K562 (cell line): Measurements from ENCODE around the gene MITF.

Source experiments
- HDAC2 ChIP-seq: fragments of 450-650 bp; IDR thresholded peaks from 2 replicates; pipeline ENCODE4 v1.6.1; 2016; ENCODE audit warnings: mild to moderate bottlenecking
- LARP7 ChIP-seq: fragments of 450-650 bp; IDR thresholded peaks from 2 replicates; pipeline ENCODE4 v1.6.1; 2016
- MAFF ChIP-seq: IDR thresholded peaks from 2 replicates; pipeline ENCODE4 v1.6.1; 2012; ENCODE audit warnings: low read length, improper control_type of control experiment
- POLR2A ChIP-seq: fragments of 450-650 bp; conservative IDR thresholded peaks from 2 replicates; pipeline ENCODE4 v1.6.1; 2016
- SRSF3 ChIP-seq: fragments of 200-400 bp; formaldehyde crosslinking; IDR thresholded peaks from 2 replicates; pipeline ENCODE4 v1.6.1; 2016; ENCODE audit warnings: mild to moderate bottlenecking, low read length, moderate library complexity; ENCODE audit not compliant: insufficient read depth
- TAF1 ChIP-seq: IDR thresholded peaks from 2 replicates; pipeline ENCODE4 v1.6.1; 2011; ENCODE audit warnings: mild to moderate bottlenecking, low read length, moderate library complexity; ENCODE audit not compliant: insufficient read depth, control insufficient read depth, severe bottlenecking; ENCODE audit errors: extremely low read depth
- ZNF561 ChIP-seq: fragments of 450-650 bp; formaldehyde crosslinking; conservative IDR thresholded peaks from 2 replicates; pipeline ENCODE4 v1.4.0; 2020; ENCODE audit warnings: mild to moderate bottlenecking, moderate library complexity
- TF ChIP-seq, protein P1 (sequence below): fragments of 250-450 bp; sonication (Bioruptor Pico); IDR thresholded peaks from 2 replicates; pipeline ENCODE4 v1.8.0; 2021; ENCODE audit warnings: borderline replicate concordance, mild to moderate bottlenecking, moderate library complexity; ENCODE audit not compliant: poor library complexity, severe bottlenecking
- TF ChIP-seq, protein P2 (sequence below), 3 experiments: IDR thresholded peaks in 2 of 3; conservative IDR thresholded peaks in 1 of 3; 2 replicates each; pipeline ENCODE4 v1.5.1; 2011 to 2012; ENCODE audit warnings: low read length in 3 of 3, mild to moderate bottlenecking in 3 of 3, control low read depth in 2 of 3, improper control_type of control experiment in 1 of 3, inconsistent platforms in 1 of 3, low read depth in 1 of 3, mixed read lengths in 1 of 3, moderate library complexity in 1 of 3; ENCODE audit not compliant: insufficient read depth in 2 of 3
- TF ChIP-seq, protein P3 (sequence below): sonication (generic); formaldehyde crosslinking; IDR thresholded peaks from 2 replicates; pipeline ENCODE4 v1.8.1; 2023; ENCODE audit warnings: mild to moderate bottlenecking, missing genetic modification reagents
- TF ChIP-seq, protein P4 (sequence below): fragments of 250-450 bp; sonication (Bioruptor Pico); IDR thresholded peaks from 2 replicates; pipeline ENCODE4 v1.8.0; 2022; ENCODE audit warnings: inconsistent platforms

DNA sequence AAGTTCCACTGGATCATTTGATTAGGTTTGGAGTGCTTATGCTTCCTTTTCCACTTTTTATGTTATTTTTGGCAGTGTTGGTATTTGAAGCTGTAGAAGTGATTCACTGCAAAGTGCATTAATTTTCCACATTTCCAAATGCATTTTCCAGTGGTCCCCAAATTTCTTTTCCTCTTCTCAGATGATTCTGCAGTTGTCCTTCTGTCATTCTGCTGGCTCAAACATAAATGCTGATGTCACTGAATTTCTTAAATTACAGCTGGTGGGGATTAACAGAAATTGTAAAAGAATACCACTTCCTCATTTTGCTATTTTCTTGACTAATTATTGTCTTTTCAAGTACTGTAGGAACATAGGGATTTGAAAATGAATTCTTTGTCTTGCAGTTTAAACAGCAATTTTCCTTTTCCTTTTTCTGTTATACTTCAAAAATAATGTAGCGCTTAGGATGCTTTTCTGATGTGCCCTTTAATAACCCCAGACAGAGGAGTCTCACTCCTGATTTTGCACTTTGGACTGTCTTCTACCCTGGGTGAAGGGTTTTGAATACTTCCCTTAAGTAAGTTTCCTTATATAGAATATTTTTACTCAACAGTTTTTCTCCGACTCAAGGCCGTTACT lies 25.0 kb downstream of the MITF start:
- no peak for TF ChIP-seq HDAC2
- no peak for TF ChIP-seq LARP7
- no peak for TF ChIP-seq SRSF3
- TF ChIP-seq, protein P1, sequence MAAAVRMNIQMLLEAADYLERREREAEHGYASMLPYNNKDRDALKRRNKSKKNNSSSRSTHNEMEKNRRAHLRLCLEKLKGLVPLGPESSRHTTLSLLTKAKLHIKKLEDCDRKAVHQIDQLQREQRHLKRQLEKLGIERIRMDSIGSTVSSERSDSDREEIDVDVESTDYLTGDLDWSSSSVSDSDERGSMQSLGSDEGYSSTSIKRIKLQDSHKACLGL (CRISPR knock-in tag) = no peak
- TF ChIP-seq ZNF561 = no peak
- TF ChIP-seq, protein P2, sequence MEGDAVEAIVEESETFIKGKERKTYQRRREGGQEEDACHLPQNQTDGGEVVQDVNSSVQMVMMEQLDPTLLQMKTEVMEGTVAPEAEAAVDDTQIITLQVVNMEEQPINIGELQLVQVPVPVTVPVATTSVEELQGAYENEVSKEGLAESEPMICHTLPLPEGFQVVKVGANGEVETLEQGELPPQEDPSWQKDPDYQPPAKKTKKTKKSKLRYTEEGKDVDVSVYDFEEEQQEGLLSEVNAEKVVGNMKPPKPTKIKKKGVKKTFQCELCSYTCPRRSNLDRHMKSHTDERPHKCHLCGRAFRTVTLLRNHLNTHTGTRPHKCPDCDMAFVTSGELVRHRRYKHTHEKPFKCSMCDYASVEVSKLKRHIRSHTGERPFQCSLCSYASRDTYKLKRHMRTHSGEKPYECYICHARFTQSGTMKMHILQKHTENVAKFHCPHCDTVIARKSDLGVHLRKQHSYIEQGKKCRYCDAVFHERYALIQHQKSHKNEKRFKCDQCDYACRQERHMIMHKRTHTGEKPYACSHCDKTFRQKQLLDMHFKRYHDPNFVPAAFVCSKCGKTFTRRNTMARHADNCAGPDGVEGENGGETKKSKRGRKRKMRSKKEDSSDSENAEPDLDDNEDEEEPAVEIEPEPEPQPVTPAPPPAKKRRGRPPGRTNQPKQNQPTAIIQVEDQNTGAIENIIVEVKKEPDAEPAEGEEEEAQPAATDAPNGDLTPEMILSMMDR (IDR thresholded peaks at IDR 0.05 in 2 of 3, conservative IDR thresholded peaks at IDR 0.05 in 1 of 3; ENCODE audit: insufficient read depth in 2 of 3, low read depth in 1 of 3, low read length in 3 of 3) = no peak
- TF ChIP-seq TAF1 = no peak
- TF ChIP-seq POLR2A = no peak
- TF ChIP-seq, protein P3, sequence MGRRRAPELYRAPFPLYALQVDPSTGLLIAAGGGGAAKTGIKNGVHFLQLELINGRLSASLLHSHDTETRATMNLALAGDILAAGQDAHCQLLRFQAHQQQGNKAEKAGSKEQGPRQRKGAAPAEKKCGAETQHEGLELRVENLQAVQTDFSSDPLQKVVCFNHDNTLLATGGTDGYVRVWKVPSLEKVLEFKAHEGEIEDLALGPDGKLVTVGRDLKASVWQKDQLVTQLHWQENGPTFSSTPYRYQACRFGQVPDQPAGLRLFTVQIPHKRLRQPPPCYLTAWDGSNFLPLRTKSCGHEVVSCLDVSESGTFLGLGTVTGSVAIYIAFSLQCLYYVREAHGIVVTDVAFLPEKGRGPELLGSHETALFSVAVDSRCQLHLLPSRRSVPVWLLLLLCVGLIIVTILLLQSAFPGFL (CRISPR knock-in tag) = no peak
- TF ChIP-seq, protein P4, sequence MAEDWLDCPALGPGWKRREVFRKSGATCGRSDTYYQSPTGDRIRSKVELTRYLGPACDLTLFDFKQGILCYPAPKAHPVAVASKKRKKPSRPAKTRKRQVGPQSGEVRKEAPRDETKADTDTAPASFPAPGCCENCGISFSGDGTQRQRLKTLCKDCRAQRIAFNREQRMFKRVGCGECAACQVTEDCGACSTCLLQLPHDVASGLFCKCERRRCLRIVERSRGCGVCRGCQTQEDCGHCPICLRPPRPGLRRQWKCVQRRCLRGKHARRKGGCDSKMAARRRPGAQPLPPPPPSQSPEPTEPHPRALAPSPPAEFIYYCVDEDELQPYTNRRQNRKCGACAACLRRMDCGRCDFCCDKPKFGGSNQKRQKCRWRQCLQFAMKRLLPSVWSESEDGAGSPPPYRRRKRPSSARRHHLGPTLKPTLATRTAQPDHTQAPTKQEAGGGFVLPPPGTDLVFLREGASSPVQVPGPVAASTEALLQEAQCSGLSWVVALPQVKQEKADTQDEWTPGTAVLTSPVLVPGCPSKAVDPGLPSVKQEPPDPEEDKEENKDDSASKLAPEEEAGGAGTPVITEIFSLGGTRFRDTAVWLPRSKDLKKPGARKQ (CRISPR knock-in tag) = no peak
- peak; percentile 82 for TF ChIP-seq MAFF
